Measurements from ENCODE around the gene ZBED5. TPM values are rescaled to one million over a fixed set of nuclear protein-coding genes. Genes with fewer than 3 reads are reported as not detected.

ZBED5 gene
- polyA plus RNA-seq (33.0 to 85.0 TPM (median 75.1 TPM) in 3 replicates), polyA minus RNA-seq (100 to 141 TPM (median 115 TPM) in 3 replicates)
- polyA plus RNA-seq (2011; ENCODE audit: low read depth): 10.8 TPM
- polyA plus RNA-seq (2011; cell fraction: cytosol; rRNA removed): 18.9 and 48.6 TPM in 2 replicates
- polyA plus RNA-seq (2011; cell fraction: nucleus; rRNA removed): 101 and 129 TPM in 2 replicates
- polyA plus RNA-seq (2012; ENCODE audit: low replicate concordance): 19.3 and 20.8 TPM in 2 replicates
- 22.6 TPM for polyA minus RNA-seq (2011; cell fraction: cytosol; rRNA and poly(A)+ RNA removed)
- 68.4 and 106 TPM in 2 replicates for polyA minus RNA-seq (2011; cell fraction: nucleus; rRNA and poly(A)+ RNA removed)

- Histone ChIP-seq H3K4me3 (ENCODE audit: control insufficient read depth in 2 of 3, extremely low read depth in 1 of 3, insufficient read depth in 2 of 3, low read depth in 1 of 3, low read length in 3 of 3) (peak within 1 kb of the TSS; percentile 78 to 87 (median 83)), H2AFZ (ENCODE audit: control insufficient read depth, low read length) (peak within 1 kb of the TSS; percentile 94), H3K79me2 (ENCODE audit: control insufficient read depth, insufficient read depth, low read length) (peaks cover 44% of the 10 kb centered on the region), H3K27ac (ENCODE audit: control insufficient read depth, insufficient read depth, low read length) (peak within 1 kb of the TSS; percentile 93), H3K36me3 (ENCODE audit: control insufficient read depth in 2 of 2, extremely low read depth in 1 of 2, insufficient read depth in 2 of 2, low read length in 2 of 2) (peaks cover 11 to 13% of the 10 kb centered on the region in 2 experiments), H3K9ac (ENCODE audit: control insufficient read depth, extremely low read depth, insufficient read depth, low read length) (peak within 1 kb of the TSS; percentile 93), H3K4me1 (ENCODE audit: control insufficient read depth, extremely low read depth, insufficient read depth, low read length) (peaks cover 6% of the 10 kb centered on the region), H4K20me1 (ENCODE audit: control insufficient read depth, extremely low read depth, insufficient read depth, low read length) (no peaks in the 10 kb centered on the region), H3K4me2 (ENCODE audit: control insufficient read depth, extremely low read depth, insufficient read depth, low read depth, low read length) (peak within 1 kb of the TSS; percentile 97), H3K9me1 (ENCODE audit: control insufficient read depth, extremely low read depth, insufficient read depth, low read length) (no peaks in the 10 kb centered on the region), H3K27me3 (ENCODE audit: control insufficient read depth, extremely low read depth, insufficient read depth, low read length) (no peaks in the 10 kb centered on the region), H3K9me3 (ENCODE audit: control insufficient read depth, low read depth, low read length) (no peaks in the 10 kb centered on the region)
- no peak for FAIRE-seq
- peak; percentile 79 for DNase-seq (ENCODE audit: low read depth, low spot score)
- dilution Hi-C loops (cut with MboI; ENCODE audit: extremely low pct_ligation_motif_present, low sequenced_read_pairs): no loop called here
- no peak for TF ChIP-seq EZH2 (IDR thresholded peaks at IDR 0.05; ENCODE audit: low read length)
- TF ChIP-seq, protein P1, sequence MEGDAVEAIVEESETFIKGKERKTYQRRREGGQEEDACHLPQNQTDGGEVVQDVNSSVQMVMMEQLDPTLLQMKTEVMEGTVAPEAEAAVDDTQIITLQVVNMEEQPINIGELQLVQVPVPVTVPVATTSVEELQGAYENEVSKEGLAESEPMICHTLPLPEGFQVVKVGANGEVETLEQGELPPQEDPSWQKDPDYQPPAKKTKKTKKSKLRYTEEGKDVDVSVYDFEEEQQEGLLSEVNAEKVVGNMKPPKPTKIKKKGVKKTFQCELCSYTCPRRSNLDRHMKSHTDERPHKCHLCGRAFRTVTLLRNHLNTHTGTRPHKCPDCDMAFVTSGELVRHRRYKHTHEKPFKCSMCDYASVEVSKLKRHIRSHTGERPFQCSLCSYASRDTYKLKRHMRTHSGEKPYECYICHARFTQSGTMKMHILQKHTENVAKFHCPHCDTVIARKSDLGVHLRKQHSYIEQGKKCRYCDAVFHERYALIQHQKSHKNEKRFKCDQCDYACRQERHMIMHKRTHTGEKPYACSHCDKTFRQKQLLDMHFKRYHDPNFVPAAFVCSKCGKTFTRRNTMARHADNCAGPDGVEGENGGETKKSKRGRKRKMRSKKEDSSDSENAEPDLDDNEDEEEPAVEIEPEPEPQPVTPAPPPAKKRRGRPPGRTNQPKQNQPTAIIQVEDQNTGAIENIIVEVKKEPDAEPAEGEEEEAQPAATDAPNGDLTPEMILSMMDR (optimal IDR thresholded peaks at IDR 0.05 in 1 of 3, IDR thresholded peaks at IDR 0.05 in 1 of 3, conservative IDR thresholded peaks at IDR 0.05 in 1 of 3; ENCODE audit: extremely low read depth in 1 of 3, insufficient read depth in 2 of 3, low read length in 3 of 3): no peak
Observed at GRCh38 chr11:10857709-10858438, at the start of gene ZBED5. ZBED5 (minus strand) TSS chr11:10858053; CDS start chr11:10854945, 3,108 bp downstream.

GRCh38 chr11:10906521-10906920 is 48.7 kb upstream of the ZBED5 start:
- no peak overlapping the region for H3K4me2 ChIP-seq (ENCODE audit: control insufficient read depth, extremely low read depth, insufficient read depth, low read depth, low read length)
- no peaks in the 10 kb centered on the region for H4K20me1 ChIP-seq (ENCODE audit: control insufficient read depth, extremely low read depth, insufficient read depth, low read length)
- H2AFZ ChIP-seq (ENCODE audit: control insufficient read depth, low read length): no peak overlapping the region
- H3K4me1 ChIP-seq (ENCODE audit: control insufficient read depth, extremely low read depth, insufficient read depth, low read length): peaks cover 36% of the 10 kb centered on the region
- FAIRE-seq: no peak
- H3K79me2 ChIP-seq (ENCODE audit: control insufficient read depth, insufficient read depth, low read length): no peaks in the 10 kb centered on the region
- H3K27ac ChIP-seq (ENCODE audit: control insufficient read depth, insufficient read depth, low read length): no peak overlapping the region
- H3K9me3 ChIP-seq (ENCODE audit: control insufficient read depth, low read depth, low read length): no peaks in the 10 kb centered on the region
- H3K9ac ChIP-seq (ENCODE audit: control insufficient read depth, extremely low read depth, insufficient read depth, low read length): no peak overlapping the region
- no peaks in the 10 kb centered on the region for H3K9me1 ChIP-seq (ENCODE audit: control insufficient read depth, extremely low read depth, insufficient read depth, low read length)
- no peaks in the 10 kb centered on the region for H3K36me3 ChIP-seq (ENCODE audit: control insufficient read depth in 2 of 2, extremely low read depth in 1 of 2, insufficient read depth in 2 of 2, low read length in 2 of 2)
- no peaks in the 10 kb centered on the region for H3K27me3 ChIP-seq (ENCODE audit: control insufficient read depth, extremely low read depth, insufficient read depth, low read length)
- no peak for TF ChIP-seq EZH2 (IDR thresholded peaks at IDR 0.05; ENCODE audit: low read length)
- TF ChIP-seq, protein P1 (optimal IDR thresholded peaks at IDR 0.05 in 1 of 3, IDR thresholded peaks at IDR 0.05 in 1 of 3, conservative IDR thresholded peaks at IDR 0.05 in 1 of 3; ENCODE audit: extremely low read depth in 1 of 3, insufficient read depth in 2 of 3, low read length in 3 of 3): peak in 1 of 3 experiments; percentile 29
- no peak for DNase-seq (ENCODE audit: low read depth, low spot score)
- H3K4me3 ChIP-seq (ENCODE audit: control insufficient read depth in 2 of 3, extremely low read depth in 1 of 3, insufficient read depth in 2 of 3, low read depth in 1 of 3, low read length in 3 of 3): no peak overlapping the region
- dilution Hi-C loops (cut with MboI; ENCODE audit: extremely low pct_ligation_motif_present, low sequenced_read_pairs): no loop called here

Measured in keratinocyte (primary cell).